Activated CD8-positive, alpha-beta memory T cell treated with anti-CD3 and anti-CD28 coated beads, Interleukin-2, amount 10 ng/mL, durations not matched to agents 7 days and 5 days (primary cell): ENCODE results near the gene RIMS1. TPM values are rescaled to one million over a fixed set of nuclear protein-coding genes. Genes with fewer than 3 reads are reported as not detected.

Source experiments
- ATAC-seq: fragments of 150-1000 bp; cut with Tn5 transposase; one replicate; pipeline ENCODE4 v1.10.0; 2021; ENCODE audit warnings: moderate library complexity
- CTCF ChIA-PET: fragments of 350-600 bp; sonication (Branson Sonifier 250); formaldehyde crosslinking; loops from one replicate; lab custom pipeline; 2021; ENCODE audit warnings: antibody characterized with exemption; lab: Charles Lee
- DNase-seq: peaks from one replicate; pipeline ENCODE4 v3.0.0-alpha.2; 2020
- H3K27ac Mint-ChIP-seq: one replicate; pipeline ENCODE4 v1.8.0; 2021; ENCODE audit warnings: mild to moderate bottlenecking, mixed read lengths
- H3K27me3 Mint-ChIP-seq: one replicate; pipeline ENCODE4 v1.8.0; 2021; ENCODE audit warnings: mixed read lengths
- H3K36me3 Mint-ChIP-seq: one replicate; pipeline ENCODE4 v1.8.0; 2021; ENCODE audit warnings: mild to moderate bottlenecking, mixed read lengths
- H3K4me1 Mint-ChIP-seq: one replicate; pipeline ENCODE4 v1.8.0; 2021; ENCODE audit warnings: mixed read lengths
- H3K4me3 Mint-ChIP-seq: one replicate; pipeline ENCODE4 v1.8.0; 2021; ENCODE audit warnings: mild to moderate bottlenecking, moderate library complexity, mixed read lengths
- H3K9me3 Mint-ChIP-seq: one replicate; pipeline ENCODE4 v1.8.0; 2022; ENCODE audit warnings: low read depth, mixed read lengths
- total RNA-seq, 2 experiments: library from RNA; stranded (reverse); gene quantifications; one replicate each; pipeline ENCODE4 v1.2.3, GENCODE V29; 2021

RIMS1 gene
- total RNA-seq, 2 experiments from 2014 or later = not detected

GRCh38 chr6:72446430-72446829, 560.1 kb downstream of the RIMS1 start:
- DNase-seq (no peak), ATAC-seq (no peak)
- Mint-ChIP-seq H3K27ac (no peak overlapping the region), H3K36me3 (no peaks in the 10 kb centered on the region), H3K9me3 (no peaks in the 10 kb centered on the region), H3K4me3 (no peak overlapping the region), H3K27me3 (peaks cover 10% of the 10 kb centered on the region), H3K4me1 (no peaks in the 10 kb centered on the region)
- CTCF ChIA-PET = no interaction called here
